OCI-LY7 (cell line): ENCODE data around the gene MPV17L2. TPM values are rescaled to one million over a fixed set of nuclear protein-coding genes. Genes with fewer than 3 reads are reported as not detected.

Source experiments
- BruUV-seq: library from RNA; stranded (reverse); fragments of 400-500 nt; replicated peaks from 2 replicates; lab custom pipeline; 2021; lab: Mats Ljungman, UMichigan
- CTCF ChIA-PET: fragments of 300-600 bp; sonication (Branson Sonifier 250); formaldehyde crosslinking; loops from one replicate; lab custom pipeline; 2022; ENCODE audit warnings: antibody characterized with exemption; ENCODE audit not compliant: unreplicated experiment; lab: Charles Lee
- POLR2A ChIA-PET: fragments of 300-600 bp; sonication (Branson Sonifier 250); formaldehyde crosslinking; loops from one replicate; lab custom pipeline; 2022; ENCODE audit warnings: antibody characterized with exemption; lab: Charles Lee
- DNase-seq: peaks from one replicate; pipeline ENCODE4 v3.0.0-alpha.2; 2015; ENCODE audit warnings: low spot score
- H2AFZ ChIP-seq: fragments of 200-600 bp; sonication (generic), shearing (Covaris generic); 2 replicates; pipeline ENCODE4 v1.6.1; 2014; ENCODE audit warnings: mild to moderate bottlenecking, antibody characterized with exemption, low read length, moderate library complexity
- H3K27ac ChIP-seq: fragments of 200-600 bp; sonication (generic); 2 replicates; pipeline ENCODE4 v1.5.1; 2014; ENCODE audit warnings: mixed run types, low read depth, mild to moderate bottlenecking, moderate library complexity, low read length, inconsistent platforms; ENCODE audit not compliant: poor library complexity, severe bottlenecking
- H3K36me3 ChIP-seq: fragments of 200-600 bp; sonication (generic); 2 replicates; pipeline ENCODE4 v1.6.1; 2014; ENCODE audit warnings: mild to moderate bottlenecking, antibody characterized with exemption, low read length, moderate library complexity, mixed read lengths; ENCODE audit not compliant: insufficient read depth
- H3K4me1 ChIP-seq: fragments of 200-600 bp; sonication (generic); 2 replicates; pipeline ENCODE4 v1.5.1; 2014; ENCODE audit warnings: mild to moderate bottlenecking, low read length; ENCODE audit not compliant: insufficient read depth, poor library complexity, severe bottlenecking
- H3K4me2 ChIP-seq: fragments of 200-600 bp; sonication (generic); 2 replicates; pipeline ENCODE4 v1.6.1; 2014; ENCODE audit warnings: mild to moderate bottlenecking, low read length
- H3K4me3 ChIP-seq: fragments of 200-600 bp; sonication (generic); 2 replicates; pipeline ENCODE4 v1.5.1; 2014; ENCODE audit warnings: mild to moderate bottlenecking, low read depth, low read length; ENCODE audit not compliant: poor library complexity, severe bottlenecking
- H3K79me2 ChIP-seq: fragments of 200-600 bp; sonication (generic); 2 replicates; pipeline ENCODE4 v1.6.1; 2016; ENCODE audit warnings: low read depth, mild to moderate bottlenecking, low read length, moderate library complexity, mixed read lengths; ENCODE audit not compliant: insufficient read depth
- H3K9me2 ChIP-seq: fragments of 200-600 bp; sonication (generic); 2 replicates; pipeline ENCODE4 v1.6.1; 2016; ENCODE audit warnings: mild to moderate bottlenecking, low read length, mixed read lengths; ENCODE audit not compliant: insufficient read depth
- H3K9me3 ChIP-seq: fragments of 200-600 bp; sonication (generic); 2 replicates; pipeline ENCODE4 v1.6.1; 2014; ENCODE audit warnings: mild to moderate bottlenecking, mixed run types, low read length, mixed read lengths
- H4K20me1 ChIP-seq: fragments of 200-600 bp; sonication (generic); 2 replicates; pipeline ENCODE4 v1.6.1; 2014; ENCODE audit warnings: mild to moderate bottlenecking, antibody characterized with exemption, low read length, moderate library complexity, mixed read lengths; ENCODE audit not compliant: insufficient read depth
- EZH2phosphoT487 ChIP-seq: fragments of 200-600 bp; sonication (generic); IDR thresholded peaks from 2 replicates; pipeline ENCODE4 v1.6.1; 2018; ENCODE audit warnings: low read depth, borderline replicate concordance, mild to moderate bottlenecking, mixed run types, antibody characterized with exemption, low read length, moderate library complexity, mixed read lengths
- intact Hi-C: fragments of 100-400 bp; cut with micrococcal nuclease; formaldehyde crosslinking; loops from one replicate; pipeline ENCODE4 v1.10.0; 2022; ENCODE audit not compliant: unreplicated experiment
- total RNA-seq, 2 experiments: library from RNA; depleted of rRNA in 1 of 2; stranded (reverse); fragments of >200 nt in 1 of 2; shearing (Covaris generic) in 1 of 2; gene quantifications; 2 replicates each; pipeline ENCODE4 v1.2.3, GENCODE V29; 2014 to 2022
- TF ChIP-seq, protein P1 (sequence below): fragments of 200-600 bp; sonication (generic); conservative IDR thresholded peaks from 2 replicates; pipeline ENCODE4 v1.5.1; 2014; ENCODE audit warnings: mild to moderate bottlenecking, antibody characterized with exemption, low read length, moderate library complexity, mixed read lengths

Gene MPV17L2
- total RNA-seq, 2 experiments from 2014 or later = 22.6 to 23.7 TPM

DNA sequence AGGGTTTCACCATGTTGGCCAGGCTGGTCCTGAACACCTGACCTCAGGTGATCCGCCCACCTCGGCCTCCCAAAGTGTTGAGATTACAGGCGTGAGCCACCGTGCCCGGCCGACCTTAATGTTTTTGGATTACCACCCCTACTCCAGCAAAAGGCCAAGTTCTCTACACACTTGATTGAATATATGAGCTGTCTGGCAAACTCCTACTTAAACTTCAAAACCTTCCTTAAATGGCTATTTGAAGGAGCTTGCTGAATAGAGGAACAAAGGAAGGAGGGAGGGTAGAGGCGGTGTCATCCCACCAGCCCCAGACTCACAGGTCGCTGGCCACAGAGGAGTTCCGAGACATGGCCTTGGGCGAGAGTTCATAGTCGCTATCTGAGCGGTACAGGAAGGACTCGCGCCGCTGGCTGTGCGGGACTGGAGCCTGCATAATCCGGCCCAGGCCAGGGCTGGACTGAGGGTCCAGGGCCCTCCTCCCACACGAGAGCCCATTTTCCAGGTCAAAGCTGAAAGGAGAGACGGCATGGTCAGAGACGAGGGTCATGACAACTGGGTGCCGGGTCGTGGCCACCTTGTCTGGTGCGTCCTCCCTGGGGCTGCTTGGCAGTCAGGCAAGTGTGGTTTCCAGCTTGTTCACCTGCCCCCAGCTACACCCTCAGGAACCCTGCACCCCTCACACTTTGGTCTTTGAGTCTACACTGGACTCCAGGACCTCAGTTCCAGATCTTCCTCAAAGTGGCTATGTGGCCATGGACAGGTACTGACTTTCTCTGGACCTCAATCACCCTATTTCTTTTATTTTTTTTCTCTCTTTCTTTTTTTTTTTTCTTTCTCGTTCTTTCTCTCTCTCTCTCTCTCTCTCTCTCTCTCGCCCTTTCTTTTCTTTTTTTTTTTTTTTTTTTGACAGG, 29.1 kb downstream of the MPV17L2 start:
- Histone ChIP-seq H4K20me1 (no peaks in the 10 kb centered on the region), H3K4me1 (peaks cover 28% of the 10 kb centered on the region), H3K9me2 (no peaks in the 10 kb centered on the region), H3K4me3 (no peak overlapping the region), H3K9me3 (no peaks in the 10 kb centered on the region), H3K4me2 (no peak overlapping the region), H3K36me3 (no peaks in the 10 kb centered on the region), H2AFZ (no peak overlapping the region), H3K79me2 (no peaks in the 10 kb centered on the region), H3K27ac (no peak overlapping the region)
- DNase-seq = no peak
- TF ChIP-seq, protein P1, sequence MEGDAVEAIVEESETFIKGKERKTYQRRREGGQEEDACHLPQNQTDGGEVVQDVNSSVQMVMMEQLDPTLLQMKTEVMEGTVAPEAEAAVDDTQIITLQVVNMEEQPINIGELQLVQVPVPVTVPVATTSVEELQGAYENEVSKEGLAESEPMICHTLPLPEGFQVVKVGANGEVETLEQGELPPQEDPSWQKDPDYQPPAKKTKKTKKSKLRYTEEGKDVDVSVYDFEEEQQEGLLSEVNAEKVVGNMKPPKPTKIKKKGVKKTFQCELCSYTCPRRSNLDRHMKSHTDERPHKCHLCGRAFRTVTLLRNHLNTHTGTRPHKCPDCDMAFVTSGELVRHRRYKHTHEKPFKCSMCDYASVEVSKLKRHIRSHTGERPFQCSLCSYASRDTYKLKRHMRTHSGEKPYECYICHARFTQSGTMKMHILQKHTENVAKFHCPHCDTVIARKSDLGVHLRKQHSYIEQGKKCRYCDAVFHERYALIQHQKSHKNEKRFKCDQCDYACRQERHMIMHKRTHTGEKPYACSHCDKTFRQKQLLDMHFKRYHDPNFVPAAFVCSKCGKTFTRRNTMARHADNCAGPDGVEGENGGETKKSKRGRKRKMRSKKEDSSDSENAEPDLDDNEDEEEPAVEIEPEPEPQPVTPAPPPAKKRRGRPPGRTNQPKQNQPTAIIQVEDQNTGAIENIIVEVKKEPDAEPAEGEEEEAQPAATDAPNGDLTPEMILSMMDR = no peak
- no peak for TF ChIP-seq EZH2phosphoT487
- ChIA-PET CTCF (interaction anchor here (0.6 kb wide), 1 partner anchor 14 kb away, joined by 6 read pairs; no protein-coding TSS in a partner anchor), POLR2A (no interaction called here)
- intact Hi-C loops = no loop called here
- BruUV-seq = no TSS peak

DNA sequence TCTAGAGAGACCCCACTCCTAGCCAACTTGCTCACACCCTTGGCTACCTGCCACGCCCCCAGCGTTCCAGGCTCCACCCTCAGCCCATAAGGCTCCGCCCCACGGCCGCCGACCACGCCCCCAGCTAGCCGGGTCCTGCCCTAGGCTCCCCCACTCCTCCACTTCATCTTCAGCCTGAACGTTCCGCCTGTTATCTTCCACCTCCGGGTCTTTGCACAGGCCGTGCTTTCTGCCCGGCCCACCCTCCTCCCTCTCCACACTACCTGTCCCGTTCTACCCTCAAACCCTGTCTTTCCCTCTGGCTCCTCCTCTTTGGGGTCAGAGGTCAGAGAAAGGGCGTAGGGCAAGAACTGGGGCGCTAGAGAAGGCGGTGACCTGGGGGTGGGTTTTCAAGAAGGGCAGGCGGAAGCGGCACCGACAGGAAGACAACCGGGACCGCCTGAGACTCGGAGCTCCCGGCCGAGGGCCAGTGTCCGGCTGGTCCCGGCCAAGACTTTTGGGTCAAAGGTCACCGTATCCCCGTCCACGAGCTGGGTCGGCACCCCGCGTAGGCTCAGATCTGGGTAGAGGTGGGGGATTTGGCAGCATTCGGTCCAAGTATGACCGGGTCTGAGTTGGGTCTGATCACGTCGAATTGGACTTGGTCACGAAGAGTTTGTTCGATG, 31.0 kb downstream of the MPV17L2 start:
- ChIA-PET CTCF (interaction anchor here (1.0 kb wide), 1 partner anchor 30 kb away, joined by 5 read pairs; no protein-coding TSS in a partner anchor), POLR2A (interaction anchor here (0.6 to 1.2 kb wide), 6 partner anchors 19 to 58 kb away, joined by 3 to 7 read pairs (median 4); partner anchors contain the start of gene JUND)
- peak overlapping the region; percentile 66 for H3K4me3 ChIP-seq
- BruUV-seq = no TSS peak
- no peaks in the 10 kb centered on the region for H3K9me2 ChIP-seq
- H2AFZ ChIP-seq = peak overlapping the region; percentile 86; the same call in 1 of the 2 replicates
- peaks cover 44% of the 10 kb centered on the region for H3K4me1 ChIP-seq
- H4K20me1 ChIP-seq = no peaks in the 10 kb centered on the region
- intact Hi-C loops = no loop called here
- H3K4me2 ChIP-seq = peak overlapping the region; percentile 75
- H3K36me3 ChIP-seq = no peaks in the 10 kb centered on the region
- TF ChIP-seq, protein P1 = no peak
- TF ChIP-seq EZH2phosphoT487 = no peak
- H3K9me3 ChIP-seq = no peaks in the 10 kb centered on the region
- no peaks in the 10 kb centered on the region for H3K79me2 ChIP-seq
- peak; percentile 83 for DNase-seq
- H3K27ac ChIP-seq = peak overlapping the region; percentile 24
